GM10248 (cell line): ENCODE results near the gene TRAPPC14.
A peak's percentile ranks its signal among the peaks of the same experiment; 100 is the strongest.
"Not testable (repeated sequence)": the region's sequence is repeated elsewhere in the genome, so short reads cannot be mapped to it uniquely, and the experiment has no call there.

Source experiments
- CTCF ChIA-PET: fragments of 300-600 bp; sonication (Branson Sonifier 250); formaldehyde crosslinking; extraction: SDS; loops from one replicate; lab custom pipeline; 2021; ENCODE audit warnings: antibody characterized with exemption; lab: Yijun Ruan, JAX
- POLR2A ChIA-PET: fragments of 350-650 bp; sonication (Branson Sonifier 250); formaldehyde crosslinking; extraction: SDS; loops from one replicate; lab custom pipeline; 2020; ENCODE audit warnings: antibody characterized with exemption; lab: Yijun Ruan, JAX
- DNase-seq: peaks from one replicate; pipeline ENCODE4 v3.0.0; 2012; ENCODE audit errors: extremely low spot score
- CTCF ChIP-seq: IDR thresholded peaks from 2 replicates; pipeline ENCODE4 v1.5.1; 2012; ENCODE audit warnings: mild to moderate bottlenecking, low read depth; ENCODE audit errors: extremely low read depth, missing control alignments, control extremely low read depth

TRAPPC14 gene

DNA sequence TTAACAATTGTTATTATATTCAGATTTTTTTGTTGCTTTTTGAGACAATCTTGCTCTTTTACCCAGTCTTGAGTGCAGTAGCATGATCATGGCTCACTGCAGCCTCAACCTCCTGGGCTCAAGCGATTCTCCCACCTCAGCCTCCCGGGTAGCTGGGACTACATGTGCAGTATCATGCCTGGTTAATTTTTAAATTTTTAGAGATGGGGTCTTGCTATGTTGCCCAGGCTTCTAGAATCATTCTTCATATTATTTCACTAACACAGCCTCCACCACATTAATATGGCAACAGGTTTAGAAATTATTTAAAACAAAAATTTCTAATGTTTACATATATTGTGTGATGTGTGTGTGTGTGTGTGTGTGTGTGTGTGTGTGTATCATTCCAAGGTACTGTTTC is 11.2 kb downstream of the TRAPPC14 start:
- DNase-seq = no peak
- no peak for TF ChIP-seq CTCF
- CTCF ChIA-PET = interaction anchor here (9.8 kb wide), 1 partner anchor 16 kb away, joined by 114 read pairs; no protein-coding TSS in a partner anchor
- POLR2A ChIA-PET = no interaction called here

DNA sequence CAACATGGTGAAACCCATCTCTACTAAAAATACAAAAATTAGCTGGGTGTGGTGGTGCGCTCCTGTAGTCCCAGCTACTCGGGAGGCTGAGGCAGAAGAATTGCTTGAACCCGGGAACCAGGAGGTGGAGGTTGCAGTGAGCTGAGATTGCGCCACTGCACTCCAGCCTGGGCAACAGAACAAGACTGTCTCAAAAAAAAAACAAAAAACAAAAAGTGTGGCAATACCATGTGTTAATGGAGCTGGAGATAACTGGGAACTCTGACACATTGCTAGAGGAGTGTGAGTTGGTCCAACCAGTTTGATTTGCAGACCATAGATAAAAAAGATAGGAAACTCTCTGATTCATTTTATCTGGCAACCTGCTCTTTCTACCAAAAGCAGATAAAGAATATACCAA is 12.2 kb downstream of the TRAPPC14 start:
- DNase-seq, POLR2A ChIA-PET: not testable (repeated sequence)
- CTCF ChIA-PET = interaction anchor here (9.8 kb wide), 1 partner anchor 15 kb away, joined by 114 read pairs; no protein-coding TSS in a partner anchor

- DNase-seq = no peak
- ChIA-PET POLR2A (no interaction called here), CTCF (interaction anchor here (0.6 to 9.8 kb wide), 6 partner anchors 11 to 265 kb away, joined by 3 to 114 read pairs (median 4); no protein-coding TSS in a partner anchor)
Measured at GRCh38 chr7:100142461-100142860, 16.1 kb downstream of the TRAPPC14 start.

GRCh38 chr7:100141555-100141949 is 17.0 kb downstream of the TRAPPC14 start:
- no peak for TF ChIP-seq CTCF
- DNase-seq = no peak
- POLR2A ChIA-PET = no interaction called here
- CTCF ChIA-PET = interaction anchor here (0.6 to 9.8 kb wide), 5 partner anchors 10 to 266 kb away, joined by 3 to 114 read pairs (median 4); no protein-coding TSS in a partner anchor

More at GRCh38 chr7:100142461-100142860, 16.1 kb downstream of the TRAPPC14 start:
- TF ChIP-seq CTCF = no peak

DNA sequence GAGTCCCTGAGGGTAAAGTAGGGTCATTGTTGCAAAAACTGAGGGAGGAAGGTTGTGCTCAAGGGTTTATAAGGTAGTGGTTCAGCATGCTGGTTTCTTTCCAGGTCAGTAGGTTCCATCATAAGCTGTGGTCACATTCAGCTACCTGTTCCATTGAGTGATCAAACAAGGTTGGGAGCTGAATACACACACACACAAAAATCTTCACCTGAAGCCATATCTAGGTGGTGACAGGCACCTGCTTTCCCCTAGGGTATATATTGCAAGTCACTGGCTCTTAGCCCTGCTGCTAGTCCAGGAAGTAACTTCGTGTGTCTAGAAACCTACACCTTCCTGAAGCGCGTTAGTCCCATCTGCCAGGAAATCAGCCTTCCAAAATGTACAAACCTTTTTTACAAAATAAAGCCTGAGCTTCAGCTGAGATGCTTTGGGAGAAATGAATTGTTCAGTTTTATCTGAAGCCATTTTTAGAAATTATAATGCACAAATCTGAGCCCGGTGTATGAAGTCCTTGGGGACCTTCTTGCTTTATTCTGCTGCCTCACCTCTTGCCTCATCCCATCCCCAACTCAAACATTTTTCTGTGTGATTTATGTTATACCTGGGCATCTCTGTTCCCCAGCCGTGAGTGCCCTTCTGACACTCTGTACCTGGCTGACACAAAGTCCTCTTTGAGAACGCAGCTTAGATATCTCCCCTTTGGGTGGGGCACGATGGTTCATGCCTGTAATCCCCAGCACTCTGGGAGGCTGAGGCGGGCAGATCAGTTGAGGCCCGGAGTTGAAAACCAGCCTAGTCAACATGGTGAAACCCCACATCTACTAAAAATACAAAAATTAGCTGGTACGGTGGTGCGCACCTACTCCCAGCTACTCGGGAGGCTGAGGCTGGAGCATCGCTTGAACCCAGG is 20.4 kb downstream of the TRAPPC14 start:
- no peak for TF ChIP-seq CTCF
- ChIA-PET POLR2A (no interaction called here), CTCF (interaction anchor here (0.6 to 3.4 kb wide), 8 partner anchors 9 to 345 kb away, joined by 3 to 12 read pairs (median 4); partner anchors contain the start of gene MBLAC1)
- no peak for DNase-seq

GRCh38 chr7:100132697-100133151 is 25.8 kb downstream of the TRAPPC14 start:
- DNase-seq = peak; percentile 81
- peak; percentile 97 for TF ChIP-seq CTCF
- ChIA-PET CTCF (interaction anchor here (0.6 to 8.0 kb wide), 42 partner anchors 10 to 427 kb away, joined by 3 to 114 read pairs (median 4); partner anchors contain the start of genes AP4M1, GAL3ST4, LAMTOR4 and MCM7), POLR2A (interaction anchor here (1.0 kb wide), 1 partner anchor 297 kb away, joined by 3 read pairs; the partner anchor contains the start of gene MEPCE)

DNA sequence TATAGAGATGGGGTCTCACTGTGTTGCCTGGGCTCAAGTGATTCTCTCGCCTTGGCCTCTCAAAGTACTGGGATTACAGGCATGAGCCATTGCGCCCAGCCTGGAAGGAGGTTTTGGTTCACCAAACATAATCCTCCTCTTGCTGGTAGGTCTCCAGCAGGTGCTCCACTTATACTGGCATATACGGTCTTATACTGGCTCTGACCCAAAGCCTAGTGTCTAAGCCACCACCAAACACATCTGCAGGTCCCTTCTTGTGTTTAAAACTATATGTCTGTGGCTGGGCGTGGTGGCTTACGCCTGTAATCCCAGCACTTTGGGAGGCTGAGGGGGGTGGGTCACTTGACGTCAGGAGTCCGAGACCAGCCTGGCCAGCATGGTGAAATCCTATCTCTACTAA is 26.4 kb downstream of the TRAPPC14 start:
- DNase-seq = no peak
- ChIA-PET CTCF (interaction anchor here (0.8 to 8.0 kb wide), 34 partner anchors 9 to 427 kb away, joined by 3 to 114 read pairs (median 8); partner anchors contain the start of genes AP4M1, GAL3ST4, LAMTOR4 and MCM7), POLR2A (interaction anchor here (1.0 kb wide), 1 partner anchor 298 kb away, joined by 3 read pairs; the partner anchor contains the start of gene MEPCE)
- no peak for TF ChIP-seq CTCF
